ENCODE data around the gene SLC27A1. TPM values are rescaled to one million over a fixed set of nuclear protein-coding genes. Genes with fewer than 3 reads are reported as not detected.
A peak's percentile ranks its signal among the peaks of the same experiment; 100 is the strongest.

Gene SLC27A1
- total and polyA plus RNA-seq, 4 donors: 2.4 to 7.4 (median 4.0) TPM

DNA sequence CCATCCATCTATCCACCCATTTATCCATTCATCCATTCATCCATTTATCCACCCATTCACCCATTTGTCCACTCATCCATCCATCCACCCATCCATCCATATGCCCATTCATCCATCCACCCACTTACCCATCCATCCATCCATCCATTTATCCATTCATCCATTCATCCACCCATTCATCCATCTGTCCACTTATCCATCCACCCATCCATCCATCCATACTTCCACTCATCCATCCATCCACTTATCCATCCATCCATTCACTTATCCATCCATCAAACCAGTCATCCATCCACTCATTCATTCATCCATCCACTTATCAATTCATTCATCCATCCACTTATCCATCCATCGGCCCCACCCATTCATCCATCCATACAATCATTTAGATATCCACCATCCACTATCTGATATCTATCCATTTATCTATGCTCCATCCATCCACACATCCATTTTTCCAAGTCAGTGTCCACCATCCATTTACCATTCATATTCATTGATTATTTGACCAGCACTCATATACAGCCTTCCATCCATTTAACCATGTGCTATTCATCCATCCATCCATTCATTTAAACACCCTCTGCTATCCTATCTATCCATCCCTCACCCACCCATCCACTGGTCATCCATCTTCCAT lies 24.7 kb upstream of the SLC27A1 start (continued):
- TF ChIP-seq, protein P1, sequence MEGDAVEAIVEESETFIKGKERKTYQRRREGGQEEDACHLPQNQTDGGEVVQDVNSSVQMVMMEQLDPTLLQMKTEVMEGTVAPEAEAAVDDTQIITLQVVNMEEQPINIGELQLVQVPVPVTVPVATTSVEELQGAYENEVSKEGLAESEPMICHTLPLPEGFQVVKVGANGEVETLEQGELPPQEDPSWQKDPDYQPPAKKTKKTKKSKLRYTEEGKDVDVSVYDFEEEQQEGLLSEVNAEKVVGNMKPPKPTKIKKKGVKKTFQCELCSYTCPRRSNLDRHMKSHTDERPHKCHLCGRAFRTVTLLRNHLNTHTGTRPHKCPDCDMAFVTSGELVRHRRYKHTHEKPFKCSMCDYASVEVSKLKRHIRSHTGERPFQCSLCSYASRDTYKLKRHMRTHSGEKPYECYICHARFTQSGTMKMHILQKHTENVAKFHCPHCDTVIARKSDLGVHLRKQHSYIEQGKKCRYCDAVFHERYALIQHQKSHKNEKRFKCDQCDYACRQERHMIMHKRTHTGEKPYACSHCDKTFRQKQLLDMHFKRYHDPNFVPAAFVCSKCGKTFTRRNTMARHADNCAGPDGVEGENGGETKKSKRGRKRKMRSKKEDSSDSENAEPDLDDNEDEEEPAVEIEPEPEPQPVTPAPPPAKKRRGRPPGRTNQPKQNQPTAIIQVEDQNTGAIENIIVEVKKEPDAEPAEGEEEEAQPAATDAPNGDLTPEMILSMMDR (IDR thresholded peaks at IDR 0.05; ENCODE audit: low read depth, low read length, missing input control): no peak
- TF ChIP-seq GABPA (IDR thresholded peaks at IDR 0.05 in 1 of 2, conservative IDR thresholded peaks at IDR 0.05 in 1 of 2) (no peak), EGR1 (IDR thresholded peaks at IDR 0.05; ENCODE audit: low read depth in 2 of 2) (no peak), RAD21 (IDR thresholded peaks at IDR 0.05) (no peak), RXRA (IDR thresholded peaks at IDR 0.05) (no peak)
- TF ChIP-seq, protein P2, sequence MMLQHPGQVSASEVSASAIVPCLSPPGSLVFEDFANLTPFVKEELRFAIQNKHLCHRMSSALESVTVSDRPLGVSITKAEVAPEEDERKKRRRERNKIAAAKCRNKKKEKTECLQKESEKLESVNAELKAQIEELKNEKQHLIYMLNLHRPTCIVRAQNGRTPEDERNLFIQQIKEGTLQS (IDR thresholded peaks at IDR 0.05): no peak

DNA sequence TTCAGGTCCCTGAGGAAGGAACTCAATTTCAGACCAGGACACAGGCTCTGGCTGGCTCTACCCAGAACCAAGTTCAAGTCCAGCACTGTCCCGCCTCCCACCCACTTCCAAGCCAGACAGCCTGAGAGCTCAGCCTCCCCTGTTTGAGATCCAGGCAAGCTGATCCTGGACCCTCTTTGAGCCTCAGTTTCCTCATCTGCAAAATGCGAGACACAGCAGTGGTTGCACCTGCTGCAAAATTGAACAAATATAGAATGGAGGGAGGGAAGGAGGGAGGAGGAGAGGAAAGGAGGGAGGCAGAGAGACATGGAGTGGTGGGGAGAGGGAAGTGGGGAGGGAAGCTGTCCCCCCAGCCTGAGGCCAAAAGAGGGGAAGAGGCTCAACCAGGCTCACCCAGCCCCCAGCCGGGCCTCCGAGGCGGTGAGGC lies 22.6 kb upstream of the SLC27A1 start:
- Histone ChIP-seq H3K36me3 (ENCODE audit: control insufficient read depth in 4 of 4, insufficient read depth in 3 of 4, low read depth in 1 of 4, low read length in 3 of 4) (no peaks in the 10 kb centered on the region), H3K9ac (ENCODE audit: low read depth in 1 of 2, low read length in 2 of 2) (no peak overlapping the region), H3K4me1 (ENCODE audit: control insufficient read depth in 4 of 4, insufficient read depth in 4 of 4, low read length in 3 of 4) (peaks cover 0 to 10% (median 0%) of the 10 kb centered on the region in 4 donors), H3K9me3 (ENCODE audit: control insufficient read depth in 4 of 4, low read length in 3 of 4) (no peaks in the 10 kb centered on the region), H3K27ac (ENCODE audit: low read depth in 1 of 2, low read length in 2 of 2) (no peak overlapping the region), H3K4me3 (ENCODE audit: low read depth in 1 of 3, low read length in 3 of 3) (peak overlapping the region in 1 of 3 donors; percentile 47), H3K27me3 (ENCODE audit: control insufficient read depth in 4 of 4, insufficient read depth in 4 of 4, low read length in 3 of 4) (peaks cover 0 to 2% (median 0%) of the 10 kb centered on the region in 4 donors)
- TF ChIP-seq, protein P3, sequence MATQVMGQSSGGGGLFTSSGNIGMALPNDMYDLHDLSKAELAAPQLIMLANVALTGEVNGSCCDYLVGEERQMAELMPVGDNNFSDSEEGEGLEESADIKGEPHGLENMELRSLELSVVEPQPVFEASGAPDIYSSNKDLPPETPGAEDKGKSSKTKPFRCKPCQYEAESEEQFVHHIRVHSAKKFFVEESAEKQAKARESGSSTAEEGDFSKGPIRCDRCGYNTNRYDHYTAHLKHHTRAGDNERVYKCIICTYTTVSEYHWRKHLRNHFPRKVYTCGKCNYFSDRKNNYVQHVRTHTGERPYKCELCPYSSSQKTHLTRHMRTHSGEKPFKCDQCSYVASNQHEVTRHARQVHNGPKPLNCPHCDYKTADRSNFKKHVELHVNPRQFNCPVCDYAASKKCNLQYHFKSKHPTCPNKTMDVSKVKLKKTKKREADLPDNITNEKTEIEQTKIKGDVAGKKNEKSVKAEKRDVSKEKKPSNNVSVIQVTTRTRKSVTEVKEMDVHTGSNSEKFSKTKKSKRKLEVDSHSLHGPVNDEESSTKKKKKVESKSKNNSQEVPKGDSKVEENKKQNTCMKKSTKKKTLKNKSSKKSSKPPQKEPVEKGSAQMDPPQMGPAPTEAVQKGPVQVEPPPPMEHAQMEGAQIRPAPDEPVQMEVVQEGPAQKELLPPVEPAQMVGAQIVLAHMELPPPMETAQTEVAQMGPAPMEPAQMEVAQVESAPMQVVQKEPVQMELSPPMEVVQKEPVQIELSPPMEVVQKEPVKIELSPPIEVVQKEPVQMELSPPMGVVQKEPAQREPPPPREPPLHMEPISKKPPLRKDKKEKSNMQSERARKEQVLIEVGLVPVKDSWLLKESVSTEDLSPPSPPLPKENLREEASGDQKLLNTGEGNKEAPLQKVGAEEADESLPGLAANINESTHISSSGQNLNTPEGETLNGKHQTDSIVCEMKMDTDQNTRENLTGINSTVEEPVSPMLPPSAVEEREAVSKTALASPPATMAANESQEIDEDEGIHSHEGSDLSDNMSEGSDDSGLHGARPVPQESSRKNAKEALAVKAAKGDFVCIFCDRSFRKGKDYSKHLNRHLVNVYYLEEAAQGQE (IDR thresholded peaks at IDR 0.05): no peak
- TF ChIP-seq FOXA2 (IDR thresholded peaks at IDR 0.05) (no peak), TAF1 (conservative IDR thresholded peaks at IDR 0.05) (no peak), NR2F2 (IDR thresholded peaks at IDR 0.05) (no peak), RXRA (IDR thresholded peaks at IDR 0.05) (no peak), FOXA1 (IDR thresholded peaks at IDR 0.05) (no peak), SP1 (IDR thresholded peaks at IDR 0.05) (no peak), EGR1 (IDR thresholded peaks at IDR 0.05; ENCODE audit: low read depth in 2 of 2) (no peak), RAD21 (IDR thresholded peaks at IDR 0.05) (no peak), JUND (IDR thresholded peaks at IDR 0.05) (no peak), HNF4G (IDR thresholded peaks at IDR 0.05) (no peak), HNF4A (conservative IDR thresholded peaks at IDR 0.05) (no peak), GABPA (IDR thresholded peaks at IDR 0.05 in 1 of 2, conservative IDR thresholded peaks at IDR 0.05 in 1 of 2) (no peak), YY1 (IDR thresholded peaks at IDR 0.05) (no peak)
- TF ChIP-seq, protein P4, sequence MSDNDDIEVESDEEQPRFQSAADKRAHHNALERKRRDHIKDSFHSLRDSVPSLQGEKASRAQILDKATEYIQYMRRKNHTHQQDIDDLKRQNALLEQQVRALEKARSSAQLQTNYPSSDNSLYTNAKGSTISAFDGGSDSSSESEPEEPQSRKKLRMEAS (IDR thresholded peaks at IDR 0.05): no peak
- TF ChIP-seq, protein P5, sequence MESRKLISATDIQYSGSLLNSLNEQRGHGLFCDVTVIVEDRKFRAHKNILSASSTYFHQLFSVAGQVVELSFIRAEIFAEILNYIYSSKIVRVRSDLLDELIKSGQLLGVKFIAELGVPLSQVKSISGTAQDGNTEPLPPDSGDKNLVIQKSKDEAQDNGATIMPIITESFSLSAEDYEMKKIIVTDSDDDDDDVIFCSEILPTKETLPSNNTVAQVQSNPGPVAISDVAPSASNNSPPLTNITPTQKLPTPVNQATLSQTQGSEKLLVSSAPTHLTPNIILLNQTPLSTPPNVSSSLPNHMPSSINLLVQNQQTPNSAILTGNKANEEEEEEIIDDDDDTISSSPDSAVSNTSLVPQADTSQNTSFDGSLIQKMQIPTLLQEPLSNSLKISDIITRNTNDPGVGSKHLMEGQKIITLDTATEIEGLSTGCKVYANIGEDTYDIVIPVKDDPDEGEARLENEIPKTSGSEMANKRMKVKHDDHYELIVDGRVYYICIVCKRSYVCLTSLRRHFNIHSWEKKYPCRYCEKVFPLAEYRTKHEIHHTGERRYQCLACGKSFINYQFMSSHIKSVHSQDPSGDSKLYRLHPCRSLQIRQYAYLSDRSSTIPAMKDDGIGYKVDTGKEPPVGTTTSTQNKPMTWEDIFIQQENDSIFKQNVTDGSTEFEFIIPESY (IDR thresholded peaks at IDR 0.05): no peak
- TF ChIP-seq, protein P1 (IDR thresholded peaks at IDR 0.05; ENCODE audit: low read depth, low read length, missing input control): no peak
- DNase-seq (ENCODE audit: low spot score): no peak
- WGBS: 35% methylated on average over 5 of the region's 5 CpGs

Measured in liver (tissue), 9 donors.